Natural killer cell (primary cell): ENCODE measurements around the gene CENPO. TPM values are rescaled to one million over a fixed set of nuclear protein-coding genes. Genes with fewer than 3 reads are reported as not detected.

Experiments
- ATAC-seq, 3 donors: fragments of 150-1000 bp in 2 of 3; fragments of 200-7000 bp in 1 of 3; cut with Tn5 transposase; 1 replicate in 1 of 3; 2 replicates in 2 of 3; pipeline ENCODE4 v1.10.0; 2021; ENCODE audit warnings: mild to moderate bottlenecking in 2 of 3, moderate library complexity in 2 of 3
- DNase-seq, 2 donors: peaks; one replicate each; pipeline versions ENCODE4 v3.0.0 to v3.0.0-alpha.2; 2013 to 2021; ENCODE audit warnings: mixed read lengths in 1 of 2
- H3K27ac ChIP-seq: one replicate; pipeline ENCODE4 v1.5.1; 2013; ENCODE audit warnings: mild to moderate bottlenecking, low read length
- H3K27me3 ChIP-seq: one replicate; pipeline ENCODE4 v1.6.1; 2013; ENCODE audit warnings: low read length; ENCODE audit not compliant: control insufficient read depth, insufficient read depth
- H3K36me3 ChIP-seq: one replicate; pipeline ENCODE4 v1.6.1; 2013; ENCODE audit warnings: low read length; ENCODE audit not compliant: control insufficient read depth, insufficient read depth
- H3K4me1 ChIP-seq: one replicate; pipeline ENCODE4 v1.6.1; 2013; ENCODE audit warnings: low read length; ENCODE audit not compliant: control insufficient read depth, insufficient read depth
- H3K4me3 ChIP-seq: one replicate; pipeline ENCODE4 v1.5.1; 2013; ENCODE audit warnings: low read length
- H3K9me3 ChIP-seq: one replicate; pipeline ENCODE4 v1.6.1; 2013; ENCODE audit warnings: low read length; ENCODE audit not compliant: control insufficient read depth, insufficient read depth
- H3K27ac Mint-ChIP-seq, 2 donors: one replicate each; pipeline ENCODE4 v1.8.0; 2022; ENCODE audit warnings: mild to moderate bottlenecking in 2 of 2, mixed read lengths in 2 of 2, moderate library complexity in 1 of 2
- H3K27me3 Mint-ChIP-seq, 2 donors: one replicate each; pipeline ENCODE4 v1.8.0; 2022; ENCODE audit warnings: low read depth in 2 of 2, mixed read lengths in 2 of 2
- H3K36me3 Mint-ChIP-seq: one replicate; pipeline ENCODE4 v1.8.0; 2022; ENCODE audit warnings: mixed read lengths
- H3K4me1 Mint-ChIP-seq, 2 donors: one replicate each; pipeline ENCODE4 v1.8.0; 2022; ENCODE audit warnings: mixed read lengths in 2 of 2
- H3K4me3 Mint-ChIP-seq: one replicate; pipeline ENCODE4 v1.8.0; 2022; ENCODE audit warnings: mild to moderate bottlenecking, moderate library complexity, mixed read lengths
- H3K9me3 Mint-ChIP-seq, 2 donors: one replicate each; pipeline ENCODE4 v1.8.0; 2022; ENCODE audit warnings: mixed read lengths in 2 of 2
- WGBS: methylation state at CpG from one replicate; pipeline ENCODE4 v1.1.7; 2013; ENCODE audit warnings: missing lambda C conversion rate; ENCODE audit not compliant: insufficient coverage; 5-methylcytosine and 5-hydroxymethylcytosine counted together
- intact Hi-C: fragments of 100-400 bp; cut with micrococcal nuclease; formaldehyde crosslinking; loops from one replicate; pipeline ENCODE4 v1.14.2; 2022
- total RNA-seq, 4 donors: library from RNA; stranded (reverse); fragments of 120-200 nt in 1 of 4; gene quantifications; one replicate each; pipeline versions ENCODE4 v1.2.3 to v1.2.4, GENCODE V29; 2013 to 2022
- TF ChIP-seq, protein P1 (sequence below): fragments of 200-600 bp; IDR thresholded peaks from one replicate; pipeline ENCODE4 v1.8.0; 2022; ENCODE audit warnings: antibody characterized with exemption

The CENPO gene, protein sequence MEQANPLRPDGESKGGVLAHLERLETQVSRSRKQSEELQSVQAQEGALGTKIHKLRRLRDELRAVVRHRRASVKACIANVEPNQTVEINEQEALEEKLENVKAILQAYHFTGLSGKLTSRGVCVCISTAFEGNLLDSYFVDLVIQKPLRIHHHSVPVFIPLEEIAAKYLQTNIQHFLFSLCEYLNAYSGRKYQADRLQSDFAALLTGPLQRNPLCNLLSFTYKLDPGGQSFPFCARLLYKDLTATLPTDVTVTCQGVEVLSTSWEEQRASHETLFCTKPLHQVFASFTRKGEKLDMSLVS
- 10 to 100 TPM in 2 of 3 donors, 1 to 10 TPM in 1; 8.1 to 15.1 (median 11.2) TPM for total RNA-seq
- total RNA-seq (2013), result 8.3 TPM

DNA sequence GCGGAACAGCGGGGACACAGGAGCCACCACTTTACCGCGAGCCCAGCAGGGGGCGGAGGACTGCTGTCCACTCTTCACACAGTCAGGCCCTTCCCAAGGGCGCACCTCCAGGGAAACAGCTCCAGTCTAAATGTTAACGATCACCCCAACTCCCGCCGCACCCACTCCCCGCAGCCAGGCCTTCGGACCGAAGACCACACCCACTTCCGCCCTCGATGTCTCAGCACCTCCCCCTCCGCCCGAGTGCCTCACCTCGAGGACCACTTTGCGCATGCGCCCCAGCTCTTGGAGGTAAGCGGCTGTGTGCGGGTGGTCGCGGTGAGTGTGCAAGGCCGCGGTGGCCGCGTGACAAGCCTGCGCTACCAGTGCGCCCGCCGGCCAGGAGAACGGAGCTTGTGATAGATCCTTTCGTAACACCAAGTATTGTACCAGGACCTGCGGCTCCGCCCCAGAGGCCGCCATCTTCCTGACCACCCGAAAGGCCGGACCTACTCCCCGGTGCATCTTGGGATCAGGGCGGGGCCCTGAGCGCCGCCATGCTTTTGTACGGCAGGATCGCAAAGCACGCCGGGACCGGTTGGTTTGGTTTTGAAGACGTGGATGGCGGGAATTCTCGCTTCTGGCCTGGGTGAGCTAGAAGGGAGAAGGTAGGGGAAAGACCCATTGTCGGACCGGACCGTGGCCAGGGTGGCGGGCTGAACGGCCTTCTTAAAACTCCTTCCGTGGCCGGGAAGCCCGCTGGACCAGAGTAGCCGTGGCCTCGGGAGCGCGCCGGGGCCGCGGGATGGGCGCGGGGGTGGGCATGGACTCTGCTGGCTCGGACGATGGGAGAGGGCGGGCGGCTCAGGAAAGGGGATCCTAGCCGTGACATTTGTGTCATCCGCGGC lies at the start of gene CENPO, which contains the start of gene PTRHD1:
Gene CENPO (plus strand): TSS at position 552 of the 887 bp plus-strand sequence. CDS start 495 bp downstream, outside the sequence.
Gene PTRHD1 (minus strand): TSS at position 518 of the 887 bp plus-strand sequence. CDS start 14 bp downstream, at position 504.
- H3K36me3 Mint-ChIP-seq, result peaks cover 8% of the 10 kb centered on the region
- H3K9me3 Mint-ChIP-seq, result no peaks in the 10 kb centered on the region
- intact Hi-C loops, result loop anchor here (2.0 to 10.0 kb wide), 4 partner anchors 46 to 182 kb away; partner anchors contain the start of gene DNAJC27
- peaks cover 31 to 41% of the 10 kb centered on the region in 2 donors for H3K4me1 Mint-ChIP-seq
- H3K27ac Mint-ChIP-seq, result peak within 1 kb of the TSS; percentile 96 to 99
- peak within 1 kb of the TSS; percentile 97 for H3K4me3 Mint-ChIP-seq
- no peaks in the 10 kb centered on the region for H3K36me3 ChIP-seq
- ATAC-seq, result peak; percentile 96 to 99 (median 97)
- no peaks in the 10 kb centered on the region for H3K27me3 Mint-ChIP-seq
- peaks cover 7% of the 10 kb centered on the region for H3K4me1 ChIP-seq
- DNase-seq, result peak; percentile 93 to 98
- peak within 1 kb of the TSS; percentile 78 for H3K4me3 ChIP-seq
- H3K9me3 ChIP-seq, result no peaks in the 10 kb centered on the region
- under 1% methylated on average over 74 of the region's 74 CpGs for WGBS
- TF ChIP-seq, protein P1, sequence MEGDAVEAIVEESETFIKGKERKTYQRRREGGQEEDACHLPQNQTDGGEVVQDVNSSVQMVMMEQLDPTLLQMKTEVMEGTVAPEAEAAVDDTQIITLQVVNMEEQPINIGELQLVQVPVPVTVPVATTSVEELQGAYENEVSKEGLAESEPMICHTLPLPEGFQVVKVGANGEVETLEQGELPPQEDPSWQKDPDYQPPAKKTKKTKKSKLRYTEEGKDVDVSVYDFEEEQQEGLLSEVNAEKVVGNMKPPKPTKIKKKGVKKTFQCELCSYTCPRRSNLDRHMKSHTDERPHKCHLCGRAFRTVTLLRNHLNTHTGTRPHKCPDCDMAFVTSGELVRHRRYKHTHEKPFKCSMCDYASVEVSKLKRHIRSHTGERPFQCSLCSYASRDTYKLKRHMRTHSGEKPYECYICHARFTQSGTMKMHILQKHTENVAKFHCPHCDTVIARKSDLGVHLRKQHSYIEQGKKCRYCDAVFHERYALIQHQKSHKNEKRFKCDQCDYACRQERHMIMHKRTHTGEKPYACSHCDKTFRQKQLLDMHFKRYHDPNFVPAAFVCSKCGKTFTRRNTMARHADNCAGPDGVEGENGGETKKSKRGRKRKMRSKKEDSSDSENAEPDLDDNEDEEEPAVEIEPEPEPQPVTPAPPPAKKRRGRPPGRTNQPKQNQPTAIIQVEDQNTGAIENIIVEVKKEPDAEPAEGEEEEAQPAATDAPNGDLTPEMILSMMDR, result peak; percentile 52
- H3K27ac ChIP-seq, result peak within 1 kb of the TSS; percentile 91
- no peaks in the 10 kb centered on the region for H3K27me3 ChIP-seq

GRCh38 chr2:24743924-24744323 lies 49.3 kb upstream of the CENPO start:
- TF ChIP-seq, protein P1, result no peak
- H3K36me3 ChIP-seq, result peaks cover 17% of the 10 kb centered on the region
- DNase-seq (peak in 1 of 2 donors; percentile 35), ATAC-seq (peak in 2 of 3 donors; percentile 13 to 51)
- Mint-ChIP-seq H3K4me1 (peaks cover 58 to 63% of the 10 kb centered on the region in 2 donors), H3K27ac (peak overlapping the region; percentile 88 to 98), H3K4me3 (peak overlapping the region; percentile 52), H3K27me3 (no peaks in the 10 kb centered on the region), H3K36me3 (peaks cover 7% of the 10 kb centered on the region), H3K9me3 (no peaks in the 10 kb centered on the region)
- H3K27ac ChIP-seq, result peak overlapping the region; percentile 57
- intact Hi-C loops, result no loop called here
- H3K4me3 ChIP-seq, result no peak overlapping the region
- no peaks in the 10 kb centered on the region for H3K9me3 ChIP-seq
- peaks cover 26% of the 10 kb centered on the region for H3K4me1 ChIP-seq
- H3K27me3 ChIP-seq, result no peaks in the 10 kb centered on the region
- 45% methylated on average over 3 of the region's 3 CpGs for WGBS

DNA sequence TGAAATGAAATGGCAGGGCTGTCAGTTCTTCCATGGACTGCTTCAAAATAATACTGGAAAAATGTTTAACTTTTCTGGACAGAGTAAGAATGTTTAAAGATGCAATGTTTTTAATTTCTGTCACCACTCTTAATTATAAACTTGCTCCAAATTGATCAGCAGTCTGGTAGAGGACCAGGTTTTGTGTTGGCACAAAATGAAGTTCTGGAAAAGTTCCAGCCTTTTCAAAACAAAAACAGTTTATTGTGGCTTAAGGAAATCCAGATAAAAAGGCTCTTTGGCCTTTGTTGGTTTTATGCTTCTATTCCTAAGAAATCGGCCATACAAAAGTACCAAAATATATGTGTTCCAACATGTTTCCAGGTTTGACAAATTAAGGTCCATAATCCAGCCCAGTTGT lies 48.9 kb upstream of the CENPO start:
- no peak for DNase-seq
- H3K27me3 ChIP-seq, result no peaks in the 10 kb centered on the region
- peaks cover 28% of the 10 kb centered on the region for H3K4me1 ChIP-seq
- H3K27ac Mint-ChIP-seq, result peak overlapping the region; percentile 88 to 98
- H3K27me3 Mint-ChIP-seq, result no peaks in the 10 kb centered on the region
- peaks cover 58 to 63% of the 10 kb centered on the region in 2 donors for H3K4me1 Mint-ChIP-seq
- peak overlapping the region; percentile 57 for H3K27ac ChIP-seq
- TF ChIP-seq, protein P1, result no peak
- H3K9me3 Mint-ChIP-seq, result no peaks in the 10 kb centered on the region
- H3K9me3 ChIP-seq, result no peaks in the 10 kb centered on the region
- ATAC-seq, result no peak
- peaks cover 21% of the 10 kb centered on the region for H3K36me3 ChIP-seq
- peak overlapping the region; percentile 67 for H3K4me3 Mint-ChIP-seq
- intact Hi-C loops, result no loop called here
- peaks cover 7% of the 10 kb centered on the region for H3K36me3 Mint-ChIP-seq
- no peak overlapping the region for H3K4me3 ChIP-seq
- 100% methylated on average over 1 of the region's 1 CpG for WGBS
